ENCODE results near the gene SNED1. TPM values are rescaled to one million over a fixed set of nuclear protein-coding genes. Genes with fewer than 3 reads are reported as not detected.

SNED1 gene
- polyA plus RNA-seq, 3 donors = 0.02 to 3.4 (median 0.12) TPM

GRCh38 chr2:241095594-241096290 is 97.3 kb downstream of the SNED1 start:
- intact Hi-C loops (cut with micrococcal nuclease) = no loop called here

GRCh38 chr2:241096979-241097378 is 98.6 kb downstream of the SNED1 start:
- no peak overlapping the region for H3K4me2 ChIP-seq (replicated peaks; ENCODE audit: extremely low read depth, low read length, poor library complexity, severe bottlenecking)
- H3K27me3 ChIP-seq (ENCODE audit: control insufficient read depth in 2 of 2, insufficient read depth in 2 of 2, low read length in 2 of 2) = no peaks in the 10 kb centered on the region
- Mint-ChIP-seq H3K27ac (peak overlapping the region in 1 of 7 donors; percentile 12), H3K4me1 (peaks cover 17% of the 10 kb centered on the region), H3K36me3 (peaks cover 64 to 68% of the 10 kb centered on the region in 2 donors), H3K27me3 (ENCODE audit: low read depth in 3 of 3) (peaks cover 0 to 2% (median 0%) of the 10 kb centered on the region in 3 donors), H3K9me3 (peaks cover 0 to 1% (median 0%) of the 10 kb centered on the region in 7 donors), H3K4me3 (no peak overlapping the region)
- 92% methylated on average over 8 of the region's 8 CpGs for whole genome bisulfite sequencing (ENCODE audit: insufficient coverage)
- H3K79me2 ChIP-seq (ENCODE audit: insufficient read depth, low read length) = peaks cover 40% of the 10 kb centered on the region
- H3K9me3 ChIP-seq (replicated peaks in 1 of 2; ENCODE audit: control insufficient read depth in 1 of 2, insufficient read depth in 1 of 2, low read length in 2 of 2) = no peaks in the 10 kb centered on the region
- peaks cover 74 to 83% of the 10 kb centered on the region in 2 donors for H3K36me3 ChIP-seq (replicated peaks in 1 of 2; ENCODE audit: control insufficient read depth in 1 of 2, insufficient read depth in 2 of 2, low read length in 2 of 2)
- intact Hi-C loops (cut with micrococcal nuclease) = no loop called here
- H3K9ac ChIP-seq (ENCODE audit: insufficient read depth, low read length, poor library complexity, severe bottlenecking) = no peak overlapping the region
- peaks cover 9 to 14% of the 10 kb centered on the region in 2 donors for H3K4me1 ChIP-seq (ENCODE audit: control insufficient read depth in 1 of 2, insufficient read depth in 2 of 2, low read length in 2 of 2)
- no peak overlapping the region for H3K4me3 ChIP-seq (replicated peaks in 1 of 3; ENCODE audit: low read depth in 2 of 3, low read length in 3 of 3)
- peaks cover 34% of the 10 kb centered on the region for H4K20me1 ChIP-seq (ENCODE audit: insufficient read depth, low read length)
- H3K27ac ChIP-seq (ENCODE audit: low read depth in 1 of 2, low read length in 2 of 2) = no peak overlapping the region
- H2AFZ ChIP-seq (ENCODE audit: insufficient read depth, low read depth, low read length, poor library complexity, severe bottlenecking) = no peak overlapping the region
- DNase-seq = no peak
- no peak for TF ChIP-seq CTCF (IDR thresholded peaks at IDR 0.05)

More at GRCh38 chr2:241095594-241096290, 97.3 kb downstream of the SNED1 start:
- WGBS (ENCODE audit: insufficient coverage) = 97% methylated on average over 10 of the region's 14 CpGs
- H3K4me1 ChIP-seq (ENCODE audit: control insufficient read depth in 1 of 2, insufficient read depth in 2 of 2, low read length in 2 of 2) = peaks cover 0 to 4% of the 10 kb centered on the region in 2 donors
- no peak overlapping the region for H3K27ac ChIP-seq (ENCODE audit: low read depth in 1 of 2, low read length in 2 of 2)
- H4K20me1 ChIP-seq (ENCODE audit: insufficient read depth, low read length) = peaks cover 38% of the 10 kb centered on the region
- H3K4me2 ChIP-seq (replicated peaks; ENCODE audit: extremely low read depth, low read length, poor library complexity, severe bottlenecking) = no peak overlapping the region
- Mint-ChIP-seq H3K36me3 (peaks cover 75 to 80% of the 10 kb centered on the region in 2 donors), H3K9me3 (peaks cover 0 to 1% (median 0%) of the 10 kb centered on the region in 7 donors), H3K4me3 (no peak overlapping the region), H3K27me3 (ENCODE audit: low read depth in 3 of 3) (peaks cover 0 to 2% (median 0%) of the 10 kb centered on the region in 3 donors), H3K4me1 (peaks cover 9% of the 10 kb centered on the region), H3K27ac (peak overlapping the region in 1 of 7 donors; percentile 8)
- H3K9me3 ChIP-seq (replicated peaks in 1 of 2; ENCODE audit: control insufficient read depth in 1 of 2, insufficient read depth in 1 of 2, low read length in 2 of 2) = no peaks in the 10 kb centered on the region
- H3K9ac ChIP-seq (ENCODE audit: insufficient read depth, low read length, poor library complexity, severe bottlenecking) = no peak overlapping the region
- H2AFZ ChIP-seq (ENCODE audit: insufficient read depth, low read depth, low read length, poor library complexity, severe bottlenecking) = no peak overlapping the region
- H3K27me3 ChIP-seq (ENCODE audit: control insufficient read depth in 2 of 2, insufficient read depth in 2 of 2, low read length in 2 of 2) = no peaks in the 10 kb centered on the region
- H3K79me2 ChIP-seq (ENCODE audit: insufficient read depth, low read length) = peaks cover 28% of the 10 kb centered on the region
- TF ChIP-seq CTCF (IDR thresholded peaks at IDR 0.05) = no peak
- H3K4me3 ChIP-seq (replicated peaks in 1 of 3; ENCODE audit: low read depth in 2 of 3, low read length in 3 of 3) = no peak overlapping the region
- DNase-seq = no peak
- H3K36me3 ChIP-seq (replicated peaks in 1 of 2; ENCODE audit: control insufficient read depth in 1 of 2, insufficient read depth in 2 of 2, low read length in 2 of 2) = peaks cover 81 to 95% of the 10 kb centered on the region in 2 donors

Measured in CD14-positive monocyte (primary cell).